Measurements from ENCODE around the gene ZC4H2.
A peak's percentile ranks its signal among the peaks of the same experiment; 100 is the strongest.
"Not testable (repeated sequence)": the region's sequence is repeated elsewhere in the genome, so short reads cannot be mapped to it uniquely, and the experiment has no call there.

Gene ZC4H2, protein sequence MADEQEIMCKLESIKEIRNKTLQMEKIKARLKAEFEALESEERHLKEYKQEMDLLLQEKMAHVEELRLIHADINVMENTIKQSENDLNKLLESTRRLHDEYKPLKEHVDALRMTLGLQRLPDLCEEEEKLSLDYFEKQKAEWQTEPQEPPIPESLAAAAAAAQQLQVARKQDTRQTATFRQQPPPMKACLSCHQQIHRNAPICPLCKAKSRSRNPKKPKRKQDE

DNA sequence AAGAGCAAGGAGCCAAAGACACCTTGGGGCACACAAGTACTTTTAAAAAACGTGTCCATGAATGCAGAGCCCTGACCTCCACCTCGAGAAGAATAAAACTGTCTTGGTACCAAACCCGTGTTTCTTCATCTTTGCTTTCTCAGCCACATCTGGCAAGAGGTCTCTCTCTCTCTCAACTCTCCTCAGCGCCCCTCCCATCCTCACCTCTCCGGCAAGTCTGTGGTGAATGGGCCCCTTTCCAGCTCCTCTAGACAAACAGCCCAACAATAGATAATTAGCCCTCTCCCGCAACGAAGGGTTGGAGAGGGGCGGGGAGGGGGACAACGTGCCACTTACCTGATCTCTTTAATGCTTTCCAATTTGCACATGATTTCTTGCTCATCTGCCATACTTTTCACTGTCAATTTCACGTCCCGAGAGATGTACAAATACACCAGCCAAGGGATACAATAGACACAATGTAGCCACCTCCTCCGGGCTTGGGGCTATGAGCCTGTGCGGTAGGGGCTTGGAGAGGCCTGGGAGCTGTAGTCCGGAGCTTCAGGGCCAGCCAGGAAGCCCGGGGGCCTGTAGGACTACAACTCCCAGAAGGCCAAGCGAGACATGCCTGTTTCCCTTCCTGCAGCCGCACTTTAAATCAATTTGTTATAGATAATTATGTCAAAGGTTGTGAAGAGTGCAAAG, at the start of gene ZC4H2:
ZC4H2 (minus strand) TSS at position 462 of the 684 bp plus-strand sequence; CDS start at position 389, 73 bp downstream.
- DNase-seq (ENCODE audit: low read depth) = peak; percentile 52

DNA sequence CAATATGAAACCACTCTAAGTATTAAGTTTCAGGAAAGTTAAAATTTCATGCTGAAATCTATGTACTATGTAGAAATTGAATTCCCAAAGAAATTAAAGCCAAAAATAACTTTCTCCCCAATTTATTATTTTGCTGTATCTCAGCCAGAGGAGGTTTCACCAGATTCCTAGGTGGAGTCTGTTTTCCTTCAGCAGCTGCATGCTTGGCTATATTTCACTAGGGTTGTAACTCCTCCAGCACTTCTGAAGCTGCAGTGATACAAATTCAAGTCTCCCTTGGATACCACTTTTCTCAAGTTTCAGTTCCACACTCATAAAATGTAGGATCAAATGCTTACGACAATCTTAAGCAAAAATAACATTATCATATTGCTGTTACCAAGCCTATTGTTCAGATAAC, 41.2 kb upstream of the ZC4H2 start:
- no peak for DNase-seq (ENCODE audit: low read depth)

DNA sequence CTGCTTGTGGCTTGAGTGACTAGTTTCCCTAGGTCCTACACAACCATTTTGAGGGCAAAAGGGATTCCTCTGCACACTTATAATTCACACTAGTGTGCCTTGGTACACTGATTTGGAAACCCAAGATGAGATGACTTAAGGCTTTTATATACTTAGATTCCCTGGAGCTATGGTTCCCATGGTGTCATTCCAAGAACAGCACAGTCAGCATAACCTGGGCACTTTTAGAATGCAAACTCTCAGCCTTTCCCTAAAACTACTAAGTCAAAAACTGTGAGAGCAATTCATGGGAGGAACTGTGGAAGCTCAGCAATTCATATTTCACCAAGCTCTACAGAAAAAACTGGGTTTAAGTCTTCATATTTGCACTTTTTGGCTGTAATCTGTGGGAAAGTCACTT, 38.0 kb upstream of the ZC4H2 start:
- no peak for DNase-seq (ENCODE audit: low read depth)

DNA sequence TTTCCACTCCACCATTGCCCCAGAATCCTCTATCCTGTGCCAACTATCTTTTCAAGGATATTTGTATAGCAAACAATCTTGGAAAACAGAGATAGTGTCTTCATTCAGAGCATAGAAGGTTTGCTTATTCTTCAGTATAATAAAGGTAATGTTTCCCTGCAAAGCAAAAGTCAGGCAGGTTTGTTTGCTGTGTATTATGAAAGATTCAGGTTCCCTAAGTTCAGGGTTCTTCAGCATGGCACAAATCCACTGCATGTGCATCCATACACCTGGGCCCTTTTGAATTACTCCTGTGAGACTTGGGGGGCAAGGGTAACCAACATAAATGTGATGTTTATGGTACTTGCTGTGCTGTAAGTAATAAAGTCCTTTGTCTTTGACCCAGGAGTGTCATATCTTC, 33.2 kb upstream of the ZC4H2 start:
- DNase-seq (ENCODE audit: low read depth) = no peak

DNA sequence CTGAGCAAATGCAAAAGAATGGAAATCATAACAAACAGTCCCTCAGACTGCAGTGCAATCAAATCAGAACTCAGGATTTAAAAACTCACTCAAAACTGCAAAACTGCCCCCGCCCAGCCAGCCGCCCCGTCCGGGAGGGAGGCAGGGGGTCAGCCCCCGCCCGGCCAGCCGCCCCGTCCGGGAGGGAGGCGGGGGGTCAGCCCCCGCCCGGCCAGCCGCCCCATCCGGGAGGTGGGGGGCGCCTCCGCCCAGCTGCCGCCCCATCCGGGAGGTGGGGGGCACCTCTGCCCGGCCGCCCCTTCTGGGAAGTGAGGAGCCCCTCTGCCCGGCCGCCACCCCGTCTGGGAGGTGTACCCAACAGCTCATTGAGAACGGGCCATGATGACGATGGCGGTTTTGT, 26.0 kb upstream of the ZC4H2 start:
- DNase-seq (ENCODE audit: low read depth) = not testable (repeated sequence)

DNA sequence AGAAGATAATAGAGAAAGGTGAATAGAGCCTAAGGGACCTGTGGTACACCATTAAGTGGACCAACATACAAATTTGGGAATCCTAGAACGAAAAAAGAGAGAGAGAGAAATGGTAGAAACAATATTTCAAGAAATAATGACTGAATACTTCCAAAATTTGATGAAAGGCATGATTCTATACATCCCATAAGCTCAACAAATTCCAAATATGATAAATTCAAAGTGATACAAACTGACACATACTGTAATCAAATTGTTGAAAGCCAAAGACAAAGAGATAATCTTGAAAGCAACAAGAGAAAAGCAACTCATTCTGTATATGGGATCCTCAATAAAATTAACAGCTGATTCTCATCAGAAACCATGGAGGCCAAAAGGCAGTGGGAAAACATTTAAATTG, 20.6 kb upstream of the ZC4H2 start:
- DNase-seq (ENCODE audit: low read depth) = no peak

DNA sequence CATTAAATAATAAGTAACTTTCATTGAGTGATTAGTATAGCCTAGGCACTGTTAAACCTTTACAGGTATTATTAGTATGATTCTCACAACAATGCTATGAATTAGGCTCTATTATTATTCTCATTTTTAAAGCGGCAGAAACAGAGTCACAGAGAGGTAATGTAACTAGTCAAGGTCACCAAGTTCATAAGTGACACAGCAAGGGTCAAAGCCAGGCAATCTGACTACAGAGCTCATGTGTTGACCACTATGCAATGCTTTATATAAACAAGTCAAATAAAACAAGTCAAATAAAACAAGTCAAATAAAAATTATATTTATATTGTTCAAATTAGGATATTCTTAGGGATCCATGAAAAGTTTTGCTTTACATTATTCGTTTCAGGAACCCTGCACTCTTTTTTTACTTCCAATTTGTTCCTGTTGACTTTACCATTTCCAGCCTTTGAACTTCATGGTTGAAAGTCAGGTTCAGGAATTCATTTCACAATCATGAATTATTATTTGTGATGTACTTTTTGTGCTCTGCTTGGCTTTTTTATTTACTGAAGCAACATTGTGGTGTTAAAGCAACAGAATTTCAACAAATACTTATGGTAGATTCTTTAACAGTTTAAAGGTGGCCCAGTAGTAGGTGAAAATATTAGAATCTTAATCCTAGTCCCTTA, 18.0 kb upstream of the ZC4H2 start:
- no peak for DNase-seq (ENCODE audit: low read depth)

DNA sequence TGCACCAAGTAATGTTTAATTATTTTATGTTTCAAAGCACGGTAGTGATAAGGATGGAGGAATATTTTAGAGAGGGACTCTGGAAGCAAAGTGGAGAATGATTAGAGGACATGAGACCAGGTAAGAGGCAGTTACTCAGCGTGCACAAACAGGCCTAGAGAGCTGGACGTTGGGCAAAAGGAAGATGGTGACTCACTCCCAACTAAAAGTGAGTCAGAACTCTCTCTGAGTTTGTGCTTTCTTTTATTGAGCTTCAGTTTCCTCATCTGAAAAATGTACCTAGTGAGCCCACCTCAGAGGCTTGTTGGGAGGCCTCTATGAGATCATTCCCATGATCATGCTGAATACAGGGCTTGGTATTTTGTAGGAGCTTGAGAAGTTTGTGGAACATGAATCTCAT, 1.6 kb upstream of the ZC4H2 start:
- no peak for DNase-seq (ENCODE audit: low read depth)

DNA sequence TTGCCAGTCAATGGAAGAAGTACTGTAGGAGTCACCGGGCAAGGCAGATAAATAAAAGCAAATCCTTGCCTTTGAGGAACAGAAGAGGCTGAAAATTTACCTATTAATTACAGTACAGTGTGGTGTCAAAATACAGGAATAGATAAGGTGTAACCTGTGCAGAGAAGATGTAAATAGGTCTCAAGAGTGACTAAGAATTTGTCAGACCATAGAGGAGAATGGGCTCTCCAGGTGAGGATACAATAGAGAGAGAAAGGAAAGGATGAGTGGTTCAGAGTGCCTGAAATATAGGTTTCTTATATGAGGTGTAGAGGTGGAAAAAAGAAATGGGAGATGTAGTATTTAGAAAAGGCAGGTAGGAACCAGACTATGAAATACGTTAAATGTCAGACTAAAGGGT, 801 bp upstream of the ZC4H2 start:
- DNase-seq (ENCODE audit: low read depth) = no peak

DNA sequence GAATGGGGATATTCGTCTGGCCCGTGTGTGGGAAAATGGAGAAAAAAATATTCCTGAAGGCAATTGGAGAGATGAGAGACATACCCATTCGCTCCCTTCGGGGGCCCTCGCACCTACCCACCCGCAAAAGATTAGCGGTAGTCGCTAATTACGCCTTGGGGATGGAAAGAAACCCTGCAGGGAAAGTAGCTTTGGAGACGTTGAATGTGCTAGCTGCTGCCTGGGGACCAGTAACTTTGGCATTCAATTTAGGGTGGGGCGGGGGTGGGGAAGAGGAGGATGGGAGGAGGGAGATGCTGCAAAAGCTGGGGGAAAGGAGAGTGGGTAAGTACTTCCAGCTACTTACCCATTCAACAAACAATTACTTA, 407 bp upstream of the ZC4H2 start:
- no peak for DNase-seq (ENCODE audit: low read depth)

DNA sequence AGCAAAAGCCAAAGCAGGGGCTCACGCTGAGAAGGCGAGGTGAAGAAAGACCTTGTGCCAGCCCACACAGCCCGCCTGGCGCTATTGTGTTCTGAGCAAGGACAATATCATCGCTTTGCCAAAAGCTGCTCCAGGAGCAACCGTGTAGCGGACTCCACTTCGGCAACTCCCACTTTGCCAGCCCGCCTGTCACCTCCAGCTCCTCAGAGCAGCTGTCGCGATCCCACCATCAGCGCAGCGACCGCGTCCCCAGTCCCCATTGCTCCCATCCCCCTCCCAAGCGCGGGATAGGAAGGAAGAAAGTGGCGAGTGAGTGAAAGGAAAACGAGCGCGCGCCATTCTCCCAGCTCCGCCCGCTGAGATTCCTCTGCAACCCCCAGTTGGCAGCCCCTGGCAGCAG, 759 bp downstream of the ZC4H2 start:
- DNase-seq (ENCODE audit: low read depth) = no peak

DNA sequence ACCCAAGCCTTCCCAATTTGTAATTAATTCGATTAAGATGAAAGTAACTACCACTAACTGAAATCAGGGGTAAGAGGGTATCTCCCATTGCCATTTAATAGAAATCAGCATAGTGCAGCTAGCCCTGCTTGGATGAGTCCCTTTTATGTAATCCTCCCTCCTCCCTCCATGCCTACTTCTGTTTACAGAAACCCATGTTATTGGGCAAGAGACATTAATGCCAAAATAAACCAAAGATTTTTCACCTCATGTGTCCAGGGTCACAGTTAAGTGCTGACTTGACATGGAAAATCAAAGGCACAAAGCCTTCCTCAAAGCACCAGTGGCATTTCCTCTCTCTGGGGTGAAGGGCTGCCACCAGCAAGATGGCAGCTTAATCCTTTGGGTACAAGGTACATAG, 50.8 kb downstream of the ZC4H2 start:
- no peak for DNase-seq (ENCODE audit: low read depth)

DNA sequence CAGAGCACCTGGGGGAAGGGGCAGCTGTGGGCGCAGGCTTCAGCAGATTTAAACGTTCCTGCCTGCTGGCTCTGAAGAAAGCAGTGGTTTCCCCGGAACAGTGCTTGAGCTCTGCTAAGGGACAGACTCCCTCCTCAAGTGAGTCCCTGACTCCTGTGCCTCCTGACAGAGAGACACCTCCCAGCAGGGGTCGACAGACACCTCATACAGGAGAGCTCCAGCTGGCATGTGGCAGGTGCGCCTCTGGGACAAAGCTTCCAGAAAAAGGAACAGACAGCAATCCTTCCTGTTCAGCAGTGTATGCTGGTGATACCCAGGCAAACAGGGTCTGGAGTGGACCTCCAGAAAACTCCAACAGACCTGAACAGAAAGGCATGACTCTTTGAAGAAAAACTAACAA, 68.1 kb downstream of the ZC4H2 start:
- DNase-seq (ENCODE audit: low read depth) = no peak

DNA sequence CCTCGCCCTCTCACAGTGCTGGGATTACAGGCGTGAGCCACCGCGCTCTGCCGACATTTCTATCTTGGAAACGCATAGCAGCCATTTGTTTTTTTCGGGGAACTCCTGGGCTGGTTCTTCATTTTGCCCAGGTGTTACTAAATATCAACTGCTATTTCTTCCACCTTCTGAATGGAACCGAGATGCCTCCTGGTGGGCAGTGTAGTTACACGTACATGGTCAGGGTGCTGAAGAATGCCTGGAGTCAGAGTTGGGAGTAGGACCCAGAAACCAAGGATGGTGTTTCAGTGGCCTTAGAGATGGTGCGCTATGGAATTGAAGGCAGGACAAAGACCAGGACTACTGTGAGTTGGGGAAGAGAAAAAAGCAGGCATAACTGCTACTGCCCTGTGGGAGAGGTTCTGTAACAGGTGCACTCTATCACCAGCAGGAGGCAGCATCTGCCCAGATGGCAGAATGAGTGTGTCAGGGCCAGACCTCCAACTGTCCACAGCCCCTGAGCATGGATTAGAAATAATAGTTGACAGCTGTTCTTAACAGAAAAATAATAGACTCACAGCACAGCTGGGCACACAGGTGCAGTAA, 81.7 kb downstream of the ZC4H2 start:
- peak; percentile 13 for DNase-seq (ENCODE audit: low read depth)

DNA sequence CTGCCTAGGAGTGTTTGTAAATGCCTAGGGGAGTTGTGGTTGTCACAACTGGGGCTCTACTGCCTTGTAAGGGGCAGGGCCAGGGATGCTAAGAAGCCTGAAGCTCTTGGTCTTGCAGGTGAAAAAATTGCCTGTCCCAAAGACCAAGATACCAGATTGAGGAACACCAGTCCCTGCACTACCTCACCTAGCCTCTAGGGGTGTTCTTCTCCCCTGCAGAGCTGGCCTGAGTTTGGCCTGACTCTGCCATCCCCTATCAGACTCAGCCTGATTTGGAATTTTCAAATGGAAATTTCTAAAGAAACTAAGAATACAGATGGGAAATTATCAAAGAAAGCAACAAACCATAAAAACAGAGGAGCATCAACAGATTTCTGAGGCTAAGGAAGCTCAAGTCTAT, 90.4 kb downstream of the ZC4H2 start:
- no peak for DNase-seq (ENCODE audit: low read depth)

DNA sequence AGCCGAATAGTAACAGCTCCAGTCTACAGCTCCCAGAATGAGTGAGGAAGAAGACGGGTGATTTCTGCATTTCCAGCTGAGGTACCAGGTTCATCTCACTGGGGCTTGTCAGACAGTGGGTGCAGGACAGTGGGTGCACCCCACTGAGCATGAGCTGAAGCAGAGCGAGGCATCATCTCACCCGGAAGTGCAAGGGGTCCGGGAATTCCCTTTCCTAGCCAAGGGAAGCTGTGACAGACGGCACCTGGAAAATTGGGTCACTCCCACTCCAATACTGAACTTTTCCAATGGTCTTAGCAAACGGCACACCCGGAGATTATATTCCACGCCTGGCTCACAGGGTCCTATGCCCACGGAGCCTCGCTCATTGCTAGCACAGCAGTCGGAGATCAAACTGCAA, 97.5 kb downstream of the ZC4H2 start:
- not testable (repeated sequence) for DNase-seq (ENCODE audit: low read depth)

DNA sequence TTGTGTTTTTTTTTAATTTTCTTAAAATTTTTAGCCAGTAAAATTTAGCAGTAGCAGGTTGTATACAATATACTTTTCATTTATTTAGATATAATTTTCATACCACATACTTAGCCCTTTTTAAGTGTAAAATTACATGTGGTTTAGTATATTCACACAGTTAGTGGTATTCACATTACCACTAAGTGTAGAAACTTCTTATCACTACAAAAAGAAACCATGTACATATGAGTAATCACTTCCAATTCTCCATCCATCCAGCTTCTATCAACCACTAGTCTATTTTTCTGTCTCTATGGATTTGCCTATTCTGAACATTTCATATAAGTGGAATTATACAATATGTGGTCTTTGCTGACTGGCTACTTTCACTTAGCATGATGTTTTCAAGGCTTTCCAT, 109.0 kb downstream of the ZC4H2 start:
- no peak for DNase-seq (ENCODE audit: low read depth)
